C4-2B (cell line): ENCODE measurements around the gene LCE3D.

ENCODE experiments used
- ZFX ChIP-seq: fragments of 450-650 bp; IDR thresholded peaks from 2 replicates; pipeline ENCODE4 v1.6.1; 2017
- TF ChIP-seq, protein P1 (sequence below): fragments of 450-650 bp; conservative IDR thresholded peaks from 2 replicates; pipeline ENCODE4 v1.5.1; 2017; ENCODE audit warnings: mild to moderate bottlenecking

GRCh38 chr1:152599934-152600333 is 19.6 kb upstream of the LCE3D start, which contains the start of gene LCE3C:
- TF ChIP-seq, protein P1, sequence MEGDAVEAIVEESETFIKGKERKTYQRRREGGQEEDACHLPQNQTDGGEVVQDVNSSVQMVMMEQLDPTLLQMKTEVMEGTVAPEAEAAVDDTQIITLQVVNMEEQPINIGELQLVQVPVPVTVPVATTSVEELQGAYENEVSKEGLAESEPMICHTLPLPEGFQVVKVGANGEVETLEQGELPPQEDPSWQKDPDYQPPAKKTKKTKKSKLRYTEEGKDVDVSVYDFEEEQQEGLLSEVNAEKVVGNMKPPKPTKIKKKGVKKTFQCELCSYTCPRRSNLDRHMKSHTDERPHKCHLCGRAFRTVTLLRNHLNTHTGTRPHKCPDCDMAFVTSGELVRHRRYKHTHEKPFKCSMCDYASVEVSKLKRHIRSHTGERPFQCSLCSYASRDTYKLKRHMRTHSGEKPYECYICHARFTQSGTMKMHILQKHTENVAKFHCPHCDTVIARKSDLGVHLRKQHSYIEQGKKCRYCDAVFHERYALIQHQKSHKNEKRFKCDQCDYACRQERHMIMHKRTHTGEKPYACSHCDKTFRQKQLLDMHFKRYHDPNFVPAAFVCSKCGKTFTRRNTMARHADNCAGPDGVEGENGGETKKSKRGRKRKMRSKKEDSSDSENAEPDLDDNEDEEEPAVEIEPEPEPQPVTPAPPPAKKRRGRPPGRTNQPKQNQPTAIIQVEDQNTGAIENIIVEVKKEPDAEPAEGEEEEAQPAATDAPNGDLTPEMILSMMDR, result no peak
- TF ChIP-seq ZFX, result no peak
